ENCODE measurements around the gene LRG1.

- TF ChIP-seq, protein P1, sequence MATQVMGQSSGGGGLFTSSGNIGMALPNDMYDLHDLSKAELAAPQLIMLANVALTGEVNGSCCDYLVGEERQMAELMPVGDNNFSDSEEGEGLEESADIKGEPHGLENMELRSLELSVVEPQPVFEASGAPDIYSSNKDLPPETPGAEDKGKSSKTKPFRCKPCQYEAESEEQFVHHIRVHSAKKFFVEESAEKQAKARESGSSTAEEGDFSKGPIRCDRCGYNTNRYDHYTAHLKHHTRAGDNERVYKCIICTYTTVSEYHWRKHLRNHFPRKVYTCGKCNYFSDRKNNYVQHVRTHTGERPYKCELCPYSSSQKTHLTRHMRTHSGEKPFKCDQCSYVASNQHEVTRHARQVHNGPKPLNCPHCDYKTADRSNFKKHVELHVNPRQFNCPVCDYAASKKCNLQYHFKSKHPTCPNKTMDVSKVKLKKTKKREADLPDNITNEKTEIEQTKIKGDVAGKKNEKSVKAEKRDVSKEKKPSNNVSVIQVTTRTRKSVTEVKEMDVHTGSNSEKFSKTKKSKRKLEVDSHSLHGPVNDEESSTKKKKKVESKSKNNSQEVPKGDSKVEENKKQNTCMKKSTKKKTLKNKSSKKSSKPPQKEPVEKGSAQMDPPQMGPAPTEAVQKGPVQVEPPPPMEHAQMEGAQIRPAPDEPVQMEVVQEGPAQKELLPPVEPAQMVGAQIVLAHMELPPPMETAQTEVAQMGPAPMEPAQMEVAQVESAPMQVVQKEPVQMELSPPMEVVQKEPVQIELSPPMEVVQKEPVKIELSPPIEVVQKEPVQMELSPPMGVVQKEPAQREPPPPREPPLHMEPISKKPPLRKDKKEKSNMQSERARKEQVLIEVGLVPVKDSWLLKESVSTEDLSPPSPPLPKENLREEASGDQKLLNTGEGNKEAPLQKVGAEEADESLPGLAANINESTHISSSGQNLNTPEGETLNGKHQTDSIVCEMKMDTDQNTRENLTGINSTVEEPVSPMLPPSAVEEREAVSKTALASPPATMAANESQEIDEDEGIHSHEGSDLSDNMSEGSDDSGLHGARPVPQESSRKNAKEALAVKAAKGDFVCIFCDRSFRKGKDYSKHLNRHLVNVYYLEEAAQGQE (IDR thresholded peaks at IDR 0.05; ENCODE audit: insufficient read depth in 1 of 2, low read depth in 2 of 2, low read length in 1 of 2), result no peak
- no peak for TF ChIP-seq CTCF (IDR thresholded peaks at IDR 0.05)
These were observed 46.4 kb upstream of the LRG1 start for GRCh38 chr19:4586245-4586644.
